ENCODE data around the gene GCNT2.
"Not testable (repeated sequence)": the region's sequence is repeated elsewhere in the genome, so short reads cannot be mapped to it uniquely, and the experiment has no call there.

The GCNT2 gene

DNA sequence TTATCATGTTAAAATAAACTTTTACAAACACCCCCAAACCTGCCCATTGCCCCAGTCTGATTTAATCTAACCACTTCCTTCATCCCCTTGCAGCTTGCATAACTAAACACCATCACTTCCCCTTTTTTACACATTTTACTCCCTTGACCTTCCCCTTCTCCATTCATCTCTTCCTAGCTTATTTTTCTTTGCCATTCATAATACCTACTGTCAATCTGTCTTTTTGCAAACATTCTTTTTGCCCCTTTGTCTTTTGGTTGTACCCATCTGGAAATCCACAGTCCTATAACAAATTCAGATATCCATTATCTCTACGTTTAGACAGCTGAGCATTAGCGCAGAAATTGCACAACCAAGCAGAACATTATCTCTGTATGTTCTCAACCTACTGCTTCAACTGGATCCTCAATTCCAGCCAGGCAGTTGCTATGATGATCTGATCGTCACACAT, 122.1 kb downstream of the GCNT2 start:
- H3K4me3 ChIP-seq (ENCODE audit: control insufficient read depth, low read depth, low read length), result no peak overlapping the region
- TF ChIP-seq, protein P1, sequence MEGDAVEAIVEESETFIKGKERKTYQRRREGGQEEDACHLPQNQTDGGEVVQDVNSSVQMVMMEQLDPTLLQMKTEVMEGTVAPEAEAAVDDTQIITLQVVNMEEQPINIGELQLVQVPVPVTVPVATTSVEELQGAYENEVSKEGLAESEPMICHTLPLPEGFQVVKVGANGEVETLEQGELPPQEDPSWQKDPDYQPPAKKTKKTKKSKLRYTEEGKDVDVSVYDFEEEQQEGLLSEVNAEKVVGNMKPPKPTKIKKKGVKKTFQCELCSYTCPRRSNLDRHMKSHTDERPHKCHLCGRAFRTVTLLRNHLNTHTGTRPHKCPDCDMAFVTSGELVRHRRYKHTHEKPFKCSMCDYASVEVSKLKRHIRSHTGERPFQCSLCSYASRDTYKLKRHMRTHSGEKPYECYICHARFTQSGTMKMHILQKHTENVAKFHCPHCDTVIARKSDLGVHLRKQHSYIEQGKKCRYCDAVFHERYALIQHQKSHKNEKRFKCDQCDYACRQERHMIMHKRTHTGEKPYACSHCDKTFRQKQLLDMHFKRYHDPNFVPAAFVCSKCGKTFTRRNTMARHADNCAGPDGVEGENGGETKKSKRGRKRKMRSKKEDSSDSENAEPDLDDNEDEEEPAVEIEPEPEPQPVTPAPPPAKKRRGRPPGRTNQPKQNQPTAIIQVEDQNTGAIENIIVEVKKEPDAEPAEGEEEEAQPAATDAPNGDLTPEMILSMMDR (IDR thresholded peaks at IDR 0.05; ENCODE audit: control insufficient read depth, insufficient read depth, low read depth, low read length, missing control alignments), result no peak
- DNase-seq (ENCODE audit: low read depth), result no peak

GRCh38 chr6:10644225-10644624, 123.1 kb downstream of the GCNT2 start:
- no peak overlapping the region for H3K4me3 ChIP-seq (ENCODE audit: control insufficient read depth, low read depth, low read length)
- TF ChIP-seq, protein P1 (IDR thresholded peaks at IDR 0.05; ENCODE audit: control insufficient read depth, insufficient read depth, low read depth, low read length, missing control alignments), result no peak
- DNase-seq (ENCODE audit: low read depth), result no peak

- TF ChIP-seq, protein P1 (IDR thresholded peaks at IDR 0.05; ENCODE audit: control insufficient read depth, insufficient read depth, low read depth, low read length, missing control alignments), result no peak
- DNase-seq (ENCODE audit: low read depth), result no peak
- no peak overlapping the region for H3K4me3 ChIP-seq (ENCODE audit: control insufficient read depth, low read depth, low read length)
Measured at GRCh38 chr6:10655508-10656055, 134.4 kb downstream of the GCNT2 start.

GRCh38 chr6:10658910-10659698, 138.0 kb downstream of the GCNT2 start:
- H3K4me3 ChIP-seq (ENCODE audit: control insufficient read depth, low read depth, low read length), result no peak overlapping the region
- no peak for DNase-seq (ENCODE audit: low read depth)
- TF ChIP-seq, protein P1 (IDR thresholded peaks at IDR 0.05; ENCODE audit: control insufficient read depth, insufficient read depth, low read depth, low read length, missing control alignments), result no peak

DNA sequence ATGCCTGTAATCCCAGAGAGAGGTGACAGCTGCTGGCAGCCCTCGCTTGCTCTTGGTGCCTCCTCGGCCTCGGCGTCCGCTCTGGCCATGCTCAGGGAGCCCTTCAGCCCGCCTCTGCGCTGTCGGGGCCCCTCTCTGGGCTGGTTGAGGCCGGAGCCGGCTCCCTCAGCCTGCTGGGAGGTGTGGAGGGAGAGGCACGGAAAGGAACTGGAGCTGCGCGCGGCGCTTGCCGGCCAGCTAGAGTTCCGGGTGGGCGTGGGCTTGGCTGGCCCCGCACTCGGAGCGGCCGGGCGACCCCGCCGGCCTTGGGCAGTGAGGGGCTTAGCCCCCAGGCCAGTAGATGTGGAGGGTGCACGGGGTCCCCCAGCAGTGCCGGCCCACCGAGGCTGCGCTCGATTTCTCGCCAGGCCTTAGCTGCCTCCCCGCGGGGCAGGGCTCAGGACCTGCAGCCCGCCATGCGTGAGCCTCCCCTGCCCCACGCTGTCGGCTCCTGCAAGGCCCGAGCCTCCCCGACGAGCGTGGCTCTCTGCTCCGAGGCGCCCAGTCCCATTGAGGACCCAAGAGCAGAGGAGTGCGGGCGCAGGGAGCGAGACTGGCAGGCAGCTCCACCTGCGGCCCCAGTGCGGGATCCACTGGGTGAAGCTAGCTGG, 138.7 kb downstream of the GCNT2 start:
- TF ChIP-seq, protein P1 (IDR thresholded peaks at IDR 0.05; ENCODE audit: control insufficient read depth, insufficient read depth, low read depth, low read length, missing control alignments), result no peak
- no peak for DNase-seq (ENCODE audit: low read depth)

GRCh38 chr6:10660431-10661191, 139.5 kb downstream of the GCNT2 start:
- DNase-seq (ENCODE audit: low read depth); H3K4me3 ChIP-seq (ENCODE audit: control insufficient read depth, low read depth, low read length): not testable (repeated sequence)

More for the DNA sequence above, 138.7 kb downstream of the GCNT2 start:
- H3K4me3 ChIP-seq (ENCODE audit: control insufficient read depth, low read depth, low read length), result no peak overlapping the region

Measured in AG09309 (cell line).